NCI-H1694 treated with DMSO at 0.1 percent for 48 hours (cell line): ENCODE results near the gene RRAD.
"Not testable (repeated sequence)": the region's sequence is repeated elsewhere in the genome, so short reads cannot be mapped to it uniquely, and the experiment has no call there.

Source experiments
- DNase-seq: peaks from one replicate; lab custom pipeline; 2025; lab: John Stamatoyannopoulos, UW

The RRAD gene

DNA sequence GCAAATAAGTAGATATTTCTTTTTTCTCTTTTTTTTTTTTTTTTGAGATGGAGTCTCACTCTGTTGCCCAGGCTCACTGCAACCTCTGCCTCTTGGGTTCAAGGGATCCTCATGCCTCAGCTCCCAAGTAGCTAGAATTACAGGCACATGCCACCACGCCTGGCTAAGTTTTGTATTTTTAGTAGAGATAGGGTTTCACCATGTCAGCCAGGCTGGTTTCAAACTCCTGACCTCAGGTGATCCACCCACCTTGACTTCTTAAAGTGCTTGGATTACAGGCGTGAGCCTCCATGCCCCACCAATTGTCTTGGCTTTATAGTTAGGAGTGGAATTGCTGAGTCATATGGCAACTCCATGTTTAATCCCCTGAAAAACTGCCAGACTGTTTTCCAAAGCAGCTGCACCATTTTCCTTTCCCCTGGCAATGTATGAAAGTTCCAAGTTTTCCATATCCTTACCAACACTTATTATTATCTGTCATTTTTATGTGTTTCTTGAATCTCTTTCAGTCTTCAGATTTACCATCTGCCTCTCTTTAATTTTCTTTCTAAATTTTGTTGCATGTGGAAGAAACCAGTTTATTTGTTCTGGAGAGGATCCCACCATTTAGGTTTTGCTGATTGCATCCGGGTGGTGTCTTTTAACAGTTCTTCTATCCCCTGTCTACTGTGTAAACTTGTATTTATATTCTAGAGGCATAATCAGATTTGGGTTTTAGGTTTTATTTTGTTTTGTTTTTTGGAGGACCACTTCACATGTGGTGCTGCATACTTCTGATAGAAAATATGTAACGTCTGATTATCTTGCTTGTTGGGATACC lies 25.8 kb upstream of the RRAD start:
- no peak for DNase-seq

DNA sequence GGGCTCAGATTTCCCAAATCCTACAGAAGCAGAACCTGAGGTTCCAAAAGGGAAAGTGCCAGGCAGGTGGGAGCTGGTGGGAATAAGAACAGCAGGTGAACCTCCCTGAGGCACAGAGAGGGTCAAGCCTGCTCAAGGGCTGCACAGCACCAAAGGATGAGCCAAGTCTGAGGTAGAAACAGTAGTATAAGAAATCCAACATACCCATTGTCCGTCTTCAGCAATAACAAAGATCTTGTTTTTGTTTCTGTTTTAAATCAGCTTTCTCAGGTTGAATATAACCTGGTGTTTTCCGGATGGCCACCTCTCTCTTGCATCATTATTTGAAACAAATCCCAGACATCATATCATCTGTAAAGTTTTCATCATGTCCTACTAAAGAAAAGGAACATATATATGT lies 25.1 kb upstream of the RRAD start:
- no peak for DNase-seq

DNA sequence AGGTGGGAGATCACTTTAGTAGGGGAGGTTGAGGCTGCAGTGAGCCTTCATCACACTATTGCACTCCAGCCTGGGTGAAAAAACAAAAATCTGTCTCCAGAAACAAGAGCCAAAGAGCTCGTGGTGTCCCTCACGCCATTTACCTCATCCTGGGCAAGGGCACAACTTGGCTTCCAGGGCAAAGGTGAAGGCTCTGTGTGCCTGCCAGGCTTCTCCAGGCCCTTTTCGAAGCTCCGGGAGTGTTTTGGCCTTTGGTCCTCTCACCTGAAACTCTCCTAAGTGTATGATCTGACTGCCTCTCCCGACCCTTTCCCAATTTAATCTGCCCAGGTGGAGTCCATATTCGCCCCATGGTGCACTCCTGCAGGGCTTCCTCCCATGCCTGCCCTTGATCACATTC lies 24.1 kb upstream of the RRAD start:
- DNase-seq, result no peak

DNA sequence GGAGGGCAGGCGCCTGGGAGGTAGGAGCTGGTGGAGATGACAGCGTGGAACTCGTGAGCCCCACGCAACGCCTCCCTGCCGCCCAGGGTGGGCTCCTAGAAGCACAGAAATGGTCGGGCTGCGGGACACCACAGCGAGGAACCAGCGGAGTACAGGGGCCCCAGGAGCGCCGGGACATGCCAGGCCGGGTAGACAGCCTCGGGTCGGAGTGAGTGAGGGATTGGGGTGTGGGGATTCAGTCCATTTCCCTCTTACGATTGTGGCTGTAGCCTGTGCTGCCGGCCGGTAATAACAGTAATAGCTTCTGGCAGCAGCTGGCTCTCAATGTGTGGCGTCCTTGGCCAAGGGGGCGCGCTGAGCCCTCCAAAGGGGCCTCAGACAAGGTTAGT lies 23.5 kb upstream of the RRAD start:
- no peak for DNase-seq

DNA sequence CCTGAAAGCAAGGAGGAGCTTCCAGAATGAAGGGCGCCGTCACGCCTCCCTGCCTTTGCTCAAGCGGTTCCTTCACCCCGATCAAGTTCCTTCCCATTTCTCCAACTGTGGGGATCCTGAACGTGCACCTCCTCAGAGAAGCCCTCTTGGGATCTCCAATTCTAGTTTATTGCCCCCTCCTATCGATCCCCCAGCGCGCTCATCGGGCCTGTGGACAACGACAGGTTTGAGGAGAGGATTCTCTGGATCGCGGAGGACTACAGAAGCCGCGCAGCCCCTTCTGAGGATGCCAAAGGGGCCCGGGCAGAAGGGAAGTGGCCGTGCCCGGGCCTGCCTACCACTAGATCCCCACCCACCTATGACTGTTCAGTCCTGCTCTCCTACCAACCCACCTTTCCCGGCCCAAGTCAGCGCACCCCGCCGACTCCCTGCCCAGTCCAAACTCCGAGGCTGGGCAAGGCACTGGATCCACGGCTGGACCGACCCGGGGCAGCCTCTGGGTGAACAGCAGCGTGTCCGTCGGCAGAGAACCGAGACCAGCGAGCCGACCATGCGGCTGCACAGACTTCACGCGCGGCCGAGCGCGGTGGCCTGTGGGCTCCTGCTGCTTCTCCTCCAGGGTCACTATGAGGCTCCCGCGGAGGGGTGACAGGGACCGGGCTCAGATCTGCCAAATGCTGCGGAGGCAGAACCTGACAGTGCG lies 22.9 kb upstream of the RRAD start:
- DNase-seq, result no peak

DNA sequence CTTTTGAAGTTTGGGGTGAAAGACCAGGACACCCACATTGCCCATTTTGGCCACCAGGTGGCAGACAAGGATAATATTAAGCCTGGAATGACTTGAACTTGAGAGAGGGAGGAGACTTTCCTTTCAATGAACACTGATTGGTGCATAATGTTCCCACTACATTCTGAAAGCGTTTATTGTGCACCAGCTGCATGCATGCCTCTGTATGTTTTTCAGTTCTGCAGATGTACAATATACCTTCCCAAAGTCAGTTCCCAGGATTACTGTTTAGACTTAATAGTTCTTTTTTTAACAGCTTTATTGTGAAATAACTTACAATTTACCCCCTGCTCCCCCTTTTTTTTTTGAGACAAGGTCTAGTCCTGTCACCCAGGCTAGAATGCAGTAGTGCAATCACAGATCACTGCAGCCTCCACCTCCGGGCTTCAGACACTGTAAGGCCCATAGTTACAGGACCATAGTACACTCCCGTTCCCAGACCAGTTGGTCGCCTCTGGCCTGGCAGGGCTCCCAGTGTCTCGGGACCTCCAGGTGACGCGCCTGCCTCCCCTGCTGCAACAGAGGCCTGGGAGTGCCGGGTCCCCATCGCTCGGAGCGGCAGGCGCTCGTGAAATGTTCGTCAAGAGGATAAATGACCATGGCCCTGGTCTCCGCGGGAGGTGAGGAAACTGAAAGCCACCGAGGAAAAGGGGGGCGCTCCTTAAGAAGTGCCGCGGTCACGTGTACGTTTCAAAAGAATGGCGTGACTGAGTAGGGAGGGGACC lies 22.1 kb upstream of the RRAD start:
- DNase-seq, result peak; percentile 78

DNA sequence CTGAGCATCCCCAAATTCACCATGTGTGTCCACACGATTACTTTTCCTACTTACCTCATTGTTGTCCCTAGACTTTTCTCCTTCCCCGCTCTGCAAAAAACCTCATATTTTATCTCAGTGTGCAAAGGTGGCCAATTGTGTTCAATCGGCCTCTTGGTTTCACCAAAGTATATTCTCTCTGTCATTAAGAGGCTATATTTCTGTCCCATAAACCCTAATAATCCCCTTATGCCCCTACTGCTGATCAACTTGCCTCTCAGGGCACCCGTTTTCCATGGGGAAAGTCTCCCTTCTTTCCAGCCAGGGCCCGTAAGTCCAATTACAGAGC lies 21.6 kb upstream of the RRAD start:
- no peak for DNase-seq

DNA sequence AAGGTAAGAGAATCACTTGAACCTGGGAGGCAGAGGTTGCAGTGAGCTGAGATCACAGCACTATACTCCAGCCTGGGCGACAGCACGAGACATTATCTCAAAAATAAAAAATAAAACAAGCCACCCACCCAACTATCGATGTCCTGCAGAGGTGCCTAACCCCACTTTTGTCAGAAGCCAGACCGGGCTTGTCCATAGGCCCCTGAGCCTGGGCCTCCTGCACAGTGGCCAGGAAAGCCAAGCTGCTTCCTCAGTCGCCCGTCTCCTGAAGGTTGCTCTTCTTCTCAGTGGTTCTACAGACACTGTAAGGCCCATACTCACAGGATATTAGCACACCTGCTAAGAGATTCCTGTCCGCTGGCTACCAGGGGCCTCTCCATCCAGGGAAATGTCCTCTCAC lies 21.2 kb upstream of the RRAD start:
- DNase-seq, result no peak

DNA sequence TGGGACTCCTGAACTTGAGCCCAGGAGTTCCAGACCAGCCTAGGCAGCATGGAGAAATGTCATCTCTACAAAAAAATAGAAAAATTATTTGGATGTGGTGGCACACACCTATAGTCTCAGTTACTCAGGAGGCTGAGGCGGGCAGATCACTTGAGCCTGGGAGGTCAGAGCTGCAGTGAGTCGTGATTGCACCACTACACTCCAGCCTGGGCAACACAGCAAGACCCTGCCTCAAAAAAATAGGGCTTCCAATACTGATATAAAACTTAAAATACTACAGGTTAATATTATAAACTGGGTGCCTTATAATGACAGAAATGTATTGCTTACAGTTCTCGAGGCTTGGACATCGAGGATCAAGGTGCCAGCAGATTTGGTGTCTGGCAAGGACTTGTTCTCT lies 20.6 kb upstream of the RRAD start:
- DNase-seq, result no peak

DNA sequence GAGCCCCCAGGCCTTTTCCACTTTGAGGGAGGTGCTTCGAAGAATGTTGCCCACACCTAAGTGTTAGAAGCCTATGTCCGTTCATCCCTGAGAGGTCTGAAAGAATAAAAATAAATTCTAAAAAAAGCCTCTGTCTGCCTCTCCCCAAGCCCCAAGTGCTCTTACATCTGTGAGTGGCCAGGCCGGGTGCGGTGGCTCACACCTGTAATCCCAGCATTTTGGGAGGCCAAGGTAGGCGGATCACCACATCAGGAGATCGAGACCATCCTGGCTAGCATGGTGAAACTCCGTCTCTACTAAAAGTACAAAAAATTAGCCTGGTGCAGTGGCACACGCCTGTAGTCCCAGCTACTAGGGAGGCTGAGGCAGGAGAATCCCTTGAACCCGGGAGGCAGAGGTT lies 19.6 kb upstream of the RRAD start:
- DNase-seq, result not testable (repeated sequence)

DNA sequence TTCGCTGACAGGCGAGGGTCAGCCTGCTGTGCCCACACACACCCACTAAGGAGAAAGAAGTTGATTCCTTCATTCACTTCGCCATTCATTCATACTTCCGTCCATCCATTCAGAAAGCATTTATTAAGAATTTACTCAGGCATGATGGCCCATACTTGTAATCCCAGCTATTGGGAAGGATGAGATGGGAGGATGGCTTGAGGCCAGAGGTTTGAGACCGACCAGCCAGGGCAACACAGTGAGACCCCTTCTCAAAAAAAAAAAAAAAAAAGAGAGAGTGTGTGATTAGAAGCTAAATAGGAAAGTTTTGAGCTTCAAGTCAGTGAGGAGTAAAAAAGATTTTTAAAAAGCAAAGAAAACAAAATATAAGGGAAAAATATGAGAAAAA lies 18.7 kb upstream of the RRAD start:
- no peak for DNase-seq

DNA sequence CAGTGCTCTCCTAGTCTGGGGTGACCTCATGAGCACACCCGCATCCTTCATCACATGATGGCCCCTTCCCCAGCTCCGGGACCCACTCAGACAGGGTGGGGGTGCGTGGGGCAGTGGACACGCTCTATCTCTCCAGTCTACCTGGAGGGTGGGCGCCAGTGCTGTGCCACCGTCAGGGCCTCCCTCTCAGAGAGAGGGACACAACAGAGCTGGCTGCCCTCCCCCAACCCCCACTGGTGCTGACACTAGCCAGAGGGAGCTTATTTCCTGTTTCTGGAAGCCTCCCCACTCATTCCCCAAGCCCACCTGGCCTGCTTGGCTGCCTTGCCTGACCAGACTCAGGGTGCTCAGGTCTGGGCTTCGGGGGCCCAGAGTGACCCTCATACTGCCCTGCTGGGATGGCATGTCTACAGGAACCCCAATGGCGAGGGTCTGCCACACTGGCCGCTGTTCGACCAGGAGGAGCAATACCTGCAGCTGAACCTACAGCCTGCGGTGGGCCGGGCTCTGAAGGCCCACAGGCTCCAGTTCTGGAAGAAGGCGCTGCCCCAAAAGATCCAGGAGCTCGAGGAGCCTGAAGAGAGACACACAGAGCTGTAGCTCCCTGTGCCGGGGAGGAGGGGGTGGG lies 18.2 kb upstream of the RRAD start:
- DNase-seq, result no peak

DNA sequence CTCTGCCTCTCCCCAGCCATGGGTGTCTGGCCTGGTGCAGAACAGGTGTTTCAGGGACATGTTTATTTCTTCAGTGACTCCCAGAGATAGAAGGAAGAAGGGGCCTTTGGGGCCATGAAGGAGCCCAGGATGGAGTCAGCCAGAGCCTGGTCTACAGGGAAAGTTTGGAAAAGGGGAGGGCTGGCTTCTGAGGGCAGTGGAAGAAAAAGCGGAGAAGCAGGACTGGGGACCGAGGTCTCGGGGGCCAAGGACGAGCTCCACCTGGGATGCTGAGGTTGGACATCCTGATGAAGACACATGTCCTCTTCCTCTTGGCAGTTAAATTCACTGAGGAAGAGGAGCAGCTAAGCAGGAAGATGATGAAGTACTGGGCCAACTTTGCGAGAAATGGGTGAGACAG lies 17.6 kb upstream of the RRAD start:
- DNase-seq, result no peak

DNA sequence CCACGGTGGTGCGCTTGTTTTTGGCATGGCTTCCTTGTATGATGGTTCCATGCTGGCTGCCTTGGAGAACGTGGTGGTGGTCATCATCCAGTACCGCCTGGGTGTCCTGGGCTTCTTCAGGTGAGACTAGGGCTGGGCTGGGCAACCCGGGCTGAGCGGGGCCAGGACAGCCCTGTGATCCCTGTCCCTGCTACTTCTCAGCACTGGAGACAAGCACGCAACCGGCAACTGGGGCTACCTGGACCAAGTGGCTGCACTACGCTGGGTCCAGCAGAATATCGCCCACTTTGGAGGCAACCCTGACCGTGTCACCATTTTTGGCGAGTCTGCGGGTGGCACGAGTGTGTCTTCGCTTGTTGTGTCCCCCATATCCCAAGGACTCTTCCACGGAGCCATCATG lies 14.9 kb upstream of the RRAD start:
- DNase-seq, result no peak

DNA sequence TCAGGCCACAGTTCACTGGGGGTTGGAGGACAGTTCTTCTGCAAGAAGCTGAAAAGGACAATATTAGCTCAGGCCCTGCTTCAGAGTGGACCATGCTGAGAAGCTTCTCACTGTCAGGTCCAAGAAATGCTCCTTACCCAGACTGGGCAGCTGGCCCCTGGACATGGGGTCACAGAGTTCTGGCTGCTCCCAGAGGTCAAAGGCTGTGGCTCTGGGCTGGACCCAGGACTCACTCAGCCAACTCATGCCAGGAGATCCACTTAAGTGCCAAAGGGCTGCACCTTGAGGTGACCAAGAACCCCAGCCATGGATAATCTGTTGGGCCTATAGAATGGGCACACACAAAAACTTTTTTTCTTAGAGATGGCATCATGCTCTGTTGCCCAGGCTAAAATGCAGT lies 14.0 kb upstream of the RRAD start:
- no peak for DNase-seq

DNA sequence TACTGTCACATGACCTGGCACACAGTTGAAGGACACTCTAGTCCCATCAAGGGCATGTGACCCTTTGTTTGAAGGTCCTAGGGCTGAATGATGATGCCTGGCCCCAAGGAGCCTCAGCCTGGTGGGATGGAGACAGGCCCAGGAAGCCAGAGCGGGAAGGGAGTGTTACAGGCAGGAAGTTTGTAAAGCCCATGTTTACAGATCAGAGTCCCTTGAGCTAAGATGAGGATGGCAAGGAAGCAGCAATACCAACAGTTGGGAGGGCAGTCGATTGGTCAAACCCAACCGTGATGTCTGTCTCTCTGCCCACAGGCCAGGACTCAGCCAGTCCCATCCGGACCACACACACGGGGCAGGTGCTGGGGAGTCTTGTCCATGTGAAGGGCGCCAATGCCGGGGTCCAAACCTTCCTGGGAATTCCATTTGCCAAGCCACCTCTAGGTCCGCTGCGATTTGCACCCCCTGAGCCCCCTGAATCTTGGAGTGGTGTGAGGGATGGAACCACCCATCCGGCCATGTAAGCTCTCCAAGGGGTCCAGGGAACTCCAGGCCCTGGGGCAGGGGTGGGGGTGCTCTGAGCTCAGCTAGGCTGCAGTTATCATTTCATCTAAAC lies 12.5 kb upstream of the RRAD start:
- DNase-seq, result no peak

DNA sequence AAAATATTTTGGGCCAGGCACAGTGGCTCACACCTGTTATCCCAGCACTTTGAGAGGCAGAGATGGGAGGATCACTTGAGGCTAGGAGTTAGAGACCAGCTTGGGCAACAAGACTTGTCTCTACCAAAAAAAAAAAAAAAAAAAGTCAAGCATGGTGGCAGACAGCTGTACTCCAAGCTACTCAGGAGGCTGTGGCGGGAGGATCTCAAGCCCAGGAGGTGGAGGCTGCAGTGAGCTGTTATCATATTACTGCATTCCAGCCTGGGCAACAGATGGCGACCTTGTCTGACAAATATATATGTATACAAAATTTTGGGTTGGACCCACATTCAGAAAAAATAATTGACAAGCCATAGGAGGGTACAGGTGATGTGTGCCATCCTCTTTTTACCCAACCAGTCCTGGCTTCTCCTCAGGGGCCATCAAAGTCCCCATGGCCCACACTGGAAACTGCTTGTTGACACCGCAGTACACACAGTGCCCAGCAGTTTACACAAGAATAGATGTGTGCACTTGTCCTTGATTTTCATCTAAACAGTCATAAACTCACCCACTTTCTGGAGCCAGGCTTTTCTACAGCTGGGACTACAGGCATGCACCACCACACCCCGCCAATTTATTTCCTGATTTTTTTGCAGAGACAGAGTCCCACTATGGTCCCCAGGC lies 11.7 kb upstream of the RRAD start:
- no peak for DNase-seq

DNA sequence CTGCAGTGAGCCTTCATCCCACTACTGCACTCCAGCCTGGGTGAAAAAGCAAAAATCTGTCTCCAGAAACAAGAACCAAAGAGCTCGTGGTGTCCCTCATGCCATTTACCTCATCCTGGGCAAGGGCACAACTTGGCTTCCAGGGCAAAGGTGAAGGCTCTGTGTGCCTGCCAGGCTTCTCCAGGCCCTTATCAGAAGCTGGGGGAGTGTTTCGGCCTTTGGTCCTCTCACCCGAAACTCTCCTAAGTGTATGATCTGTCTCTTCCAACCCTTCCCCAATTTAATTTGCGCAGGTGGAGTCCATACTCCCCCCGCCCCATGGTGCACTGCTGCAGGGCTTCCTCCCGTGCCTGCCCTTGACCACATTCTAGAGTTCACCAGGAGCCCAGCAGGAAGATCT lies 11.1 kb upstream of the RRAD start:
- no peak for DNase-seq

DNA sequence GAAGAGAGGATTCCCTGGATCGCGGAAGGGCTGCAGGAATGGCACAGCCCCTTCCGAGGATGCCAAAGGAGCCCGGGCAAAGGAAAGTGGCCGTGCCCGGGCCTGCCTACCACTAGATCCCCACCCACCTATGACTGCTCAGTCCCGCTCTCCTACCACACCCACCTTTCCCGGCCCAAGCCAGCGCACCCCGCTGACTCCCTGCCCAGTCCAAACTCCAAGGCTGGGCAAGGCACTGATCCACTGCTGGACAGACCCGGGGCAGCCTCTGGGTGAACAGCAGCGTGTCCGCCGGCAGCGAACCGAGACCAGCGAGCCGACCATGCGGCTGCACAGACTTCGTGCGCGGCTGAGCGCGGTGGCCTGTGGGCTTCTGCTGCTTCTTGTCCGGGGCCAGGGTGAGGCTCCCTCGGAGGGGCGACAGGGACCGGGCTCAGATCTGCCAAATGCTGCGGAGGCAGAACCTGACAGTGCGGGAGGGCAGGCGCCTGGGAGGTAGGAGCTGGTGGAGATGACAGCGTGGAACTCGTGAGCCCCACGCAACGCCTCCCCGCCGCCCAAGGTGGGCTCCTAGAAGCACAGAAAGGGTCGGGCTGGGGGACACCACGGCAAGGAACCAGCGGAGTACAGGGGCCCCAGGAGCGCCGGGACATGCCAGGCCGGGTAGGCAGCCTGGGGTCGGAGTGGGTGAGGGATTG lies 10.1 kb upstream of the RRAD start, which contains the start of gene CES2:
Gene CES2 (plus strand): TSS at position 203 of the 698 bp plus-strand sequence. CDS start 120 bp downstream, at position 323.
- no peak for DNase-seq

DNA sequence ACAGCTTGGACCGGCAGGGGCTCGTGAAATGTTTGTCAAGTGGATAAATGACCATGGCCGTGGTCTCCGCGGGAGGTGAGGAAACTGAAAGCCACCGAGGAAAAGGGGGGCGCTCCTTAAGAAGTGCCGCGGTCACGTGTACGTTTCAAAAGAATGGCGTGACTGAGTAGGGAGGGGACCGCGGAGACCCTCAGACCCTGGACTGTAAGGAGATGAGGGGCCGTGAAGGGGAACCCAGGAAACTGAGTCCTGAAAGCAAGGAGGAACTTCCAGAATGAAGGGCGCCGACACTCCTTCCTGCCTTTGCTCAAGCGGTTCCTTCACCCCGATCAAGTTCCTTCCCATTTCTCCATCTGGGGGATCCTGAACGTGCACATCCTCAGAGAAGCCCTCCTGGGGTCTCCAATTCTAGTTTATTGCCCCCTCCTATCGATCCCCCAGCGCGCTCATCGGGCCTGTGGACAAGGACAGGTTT lies 9.5 kb upstream of the RRAD start:
- DNase-seq, result not testable (repeated sequence)
